SHP77 (cell line): ENCODE measurements around the gene CALN1.
"Not testable (repeated sequence)": the region's sequence is repeated elsewhere in the genome, so short reads cannot be mapped to it uniquely, and the experiment has no call there.

Experiments used
- DNase-seq, 2 experiments: peaks; one replicate each; lab custom pipeline; 2025; lab: John Stamatoyannopoulos, UW

CALN1 gene

DNA sequence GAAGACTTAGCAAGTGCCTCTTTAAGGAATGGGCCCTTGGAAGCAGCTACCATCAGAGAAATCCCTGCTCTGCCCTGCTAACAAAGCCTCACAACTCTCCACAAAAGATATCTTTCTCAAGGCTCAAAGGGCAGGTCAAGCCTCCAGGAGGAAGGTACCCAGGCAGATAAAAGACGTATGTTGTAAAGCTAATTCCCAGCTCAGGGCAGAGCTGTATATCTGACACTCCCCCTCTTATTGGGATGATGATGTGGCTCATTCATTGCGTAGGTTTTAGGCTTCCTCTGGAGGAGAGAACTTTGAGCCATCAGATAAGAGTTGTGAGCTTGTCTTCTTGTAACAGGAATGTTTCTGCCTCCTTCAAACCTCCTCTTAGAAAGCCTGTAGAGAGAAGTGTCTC, 145.4 kb downstream of the CALN1 start:
- DNase-seq = no peak

DNA sequence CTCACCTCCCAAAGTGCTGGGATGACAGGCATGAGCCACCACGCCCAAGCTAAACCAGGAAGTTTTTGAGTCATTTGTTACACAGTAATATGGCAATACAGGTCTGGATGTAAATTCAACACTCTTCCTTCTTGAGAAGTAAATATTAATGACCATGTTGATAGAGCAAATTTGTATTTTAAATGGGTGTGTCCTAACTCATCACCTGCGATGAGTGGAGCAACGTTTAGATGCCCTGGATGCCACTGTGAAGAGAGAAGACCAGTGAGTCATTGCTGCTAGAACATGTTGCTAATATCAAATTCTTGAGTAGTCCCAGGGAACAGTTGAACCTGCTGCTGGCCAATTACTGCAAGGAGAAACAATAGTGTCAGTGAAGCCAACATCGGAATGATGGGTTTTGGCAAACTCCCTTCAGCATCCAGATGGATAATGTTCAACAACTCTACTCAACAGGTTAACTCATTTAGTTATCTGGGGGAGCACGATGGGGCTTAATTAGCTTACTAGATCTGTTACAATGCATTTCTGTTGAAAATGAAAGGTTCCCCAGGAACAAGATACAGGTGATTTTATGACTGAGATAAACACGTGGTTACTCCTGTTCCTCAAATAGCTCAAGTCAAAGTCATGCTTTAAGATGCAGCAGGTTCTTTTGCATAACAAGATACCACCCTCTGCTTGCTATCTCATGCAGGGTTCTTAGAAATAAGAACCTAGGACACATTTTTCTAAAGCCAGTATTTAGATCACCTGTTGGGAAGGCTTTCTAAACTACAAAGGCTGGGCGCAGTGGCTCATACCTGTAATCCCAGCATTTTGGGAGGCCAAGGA, 146.8 kb downstream of the CALN1 start:
- DNase-seq = no peak

DNA sequence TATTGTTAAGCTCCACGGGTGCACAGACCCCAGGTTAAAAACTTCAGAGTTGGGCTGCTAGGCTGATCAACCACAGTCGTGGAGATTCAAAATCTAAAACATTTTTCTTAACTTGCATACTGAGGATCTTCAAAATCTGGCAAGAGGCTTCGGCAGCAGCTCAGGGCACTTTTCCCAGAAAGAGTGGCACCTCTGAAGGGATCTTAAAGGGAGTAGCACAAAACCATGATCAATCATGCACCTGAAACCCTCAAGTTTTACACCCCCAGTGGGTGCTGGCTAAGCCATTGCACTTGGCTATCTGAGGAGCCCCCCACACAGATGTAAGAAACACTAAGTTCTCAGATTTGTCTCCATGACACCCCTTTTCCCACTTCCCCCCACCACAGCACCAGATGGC, 151.7 kb downstream of the CALN1 start:
- no peak for DNase-seq

DNA sequence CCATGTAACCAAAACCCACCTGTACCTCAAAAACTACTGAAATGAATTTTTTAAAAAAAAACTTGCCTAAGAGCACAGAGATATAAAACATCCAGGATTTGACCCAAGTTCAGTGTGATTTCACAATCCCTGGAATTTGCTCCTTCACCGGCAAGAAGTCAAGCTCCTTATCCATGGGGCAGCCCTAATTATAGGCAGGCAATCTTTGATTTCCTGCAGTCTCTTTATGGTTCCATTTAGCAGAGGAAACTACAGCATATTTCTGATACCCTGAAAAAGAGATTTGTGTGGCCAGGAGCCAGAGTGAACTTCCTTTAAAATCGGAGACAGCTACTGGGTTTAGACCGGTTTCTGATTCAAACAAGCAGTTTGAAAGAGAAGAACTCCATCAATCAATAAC, 154.1 kb downstream of the CALN1 start:
- DNase-seq = no peak

DNA sequence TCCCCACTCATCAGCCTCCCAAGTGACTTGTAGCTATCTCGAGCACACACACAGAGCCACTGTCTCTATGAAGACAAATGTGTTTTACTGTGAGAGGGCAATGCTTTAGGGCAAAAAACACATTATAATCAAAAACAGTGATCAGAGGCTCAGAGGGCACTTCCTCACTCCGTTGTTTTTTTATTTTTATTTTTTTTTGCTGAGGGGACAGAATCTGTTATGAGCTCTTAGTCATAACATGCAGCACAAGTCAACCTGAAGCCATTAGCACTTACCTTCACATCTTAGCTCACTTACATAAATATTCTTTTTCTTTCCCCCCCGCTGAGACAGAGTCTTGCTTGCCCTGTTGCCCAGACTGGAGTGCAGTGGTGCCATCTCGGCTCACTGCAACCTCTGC, 157.7 kb downstream of the CALN1 start:
- DNase-seq = no peak

DNA sequence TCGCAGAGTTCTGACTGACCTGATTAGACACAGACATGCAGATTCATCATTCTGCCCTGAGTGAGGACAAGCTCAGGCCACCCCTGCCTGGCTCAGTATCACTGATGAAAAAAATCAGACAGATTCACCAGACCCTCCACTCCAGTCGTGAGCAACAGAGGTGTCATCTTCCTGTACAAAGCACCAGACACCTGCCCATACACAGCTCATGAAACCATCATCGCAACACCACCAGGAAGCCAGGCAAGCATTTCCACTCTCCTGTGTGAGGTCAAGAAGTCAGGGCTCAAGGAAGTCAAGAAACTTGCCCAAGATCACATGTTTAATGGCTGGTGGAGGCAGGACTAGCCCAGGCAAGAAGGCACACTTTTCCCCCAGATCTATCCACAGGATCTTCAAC, 163.0 kb downstream of the CALN1 start:
- DNase-seq = no peak

DNA sequence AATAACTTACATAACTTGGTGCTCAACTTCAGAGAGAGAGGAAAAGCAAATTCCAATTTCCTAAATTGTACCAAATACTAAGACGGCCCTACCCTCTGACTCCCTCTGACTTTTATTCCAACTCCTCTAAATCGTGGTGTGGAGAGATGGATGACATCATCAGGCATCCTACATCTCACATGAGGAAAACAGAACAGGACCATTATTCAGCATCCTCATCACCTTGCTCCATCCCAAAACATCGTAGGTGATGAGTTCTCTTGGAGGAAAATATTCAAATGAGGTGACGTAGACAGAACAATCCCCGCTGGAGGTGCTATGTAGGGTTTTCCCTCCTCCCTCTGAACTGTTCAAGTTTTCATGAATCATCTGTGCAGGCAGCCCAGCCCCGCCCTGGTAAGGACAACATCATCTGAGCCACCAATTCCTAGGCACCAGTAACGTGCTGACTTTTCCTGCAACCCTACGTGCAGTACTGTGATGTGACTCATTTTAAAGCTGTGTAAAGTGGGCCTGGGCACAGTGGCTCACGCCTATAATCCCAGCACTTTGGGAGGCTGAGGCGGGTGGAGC, 167.2 kb downstream of the CALN1 start:
- no peak for DNase-seq

DNA sequence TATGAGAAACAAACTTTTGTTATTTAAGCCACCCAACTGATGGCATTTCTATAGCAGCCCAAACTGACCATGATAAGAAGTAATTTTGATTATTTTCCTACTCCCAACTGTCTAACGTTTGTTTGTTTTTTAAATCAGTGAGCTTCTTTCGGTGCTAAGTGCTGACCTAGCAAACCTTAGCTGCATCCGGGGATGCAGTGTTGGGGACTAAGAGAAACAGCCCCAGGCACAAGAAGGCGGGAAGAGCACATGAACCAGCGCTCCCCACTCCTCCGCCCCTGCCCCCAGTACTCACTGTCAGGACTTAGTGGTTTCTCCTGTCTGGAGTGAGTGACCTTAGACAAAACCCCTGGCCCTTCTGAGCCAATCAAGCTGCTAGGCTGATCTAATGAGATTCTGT, 168.8 kb downstream of the CALN1 start:
- no peak for DNase-seq

DNA sequence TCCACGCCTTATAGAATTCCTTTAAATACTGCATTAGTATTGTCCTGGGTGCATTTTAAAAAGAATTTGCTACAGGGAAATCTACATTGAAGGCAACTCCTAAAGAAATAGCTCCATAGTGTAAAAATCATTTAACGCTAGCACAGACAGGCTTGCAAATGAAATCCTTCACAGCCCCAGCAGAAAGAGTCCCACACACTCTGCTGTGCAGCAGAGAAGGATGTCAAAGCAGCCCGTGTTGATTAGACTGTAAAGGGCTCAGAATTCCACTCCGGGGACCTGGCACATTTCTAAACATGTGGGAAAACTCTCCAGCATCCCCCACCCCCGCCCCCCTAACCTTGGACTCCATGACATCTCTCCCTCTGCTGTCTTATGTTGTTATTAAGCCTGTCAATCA, 176.8 kb downstream of the CALN1 start:
- no peak for DNase-seq

DNA sequence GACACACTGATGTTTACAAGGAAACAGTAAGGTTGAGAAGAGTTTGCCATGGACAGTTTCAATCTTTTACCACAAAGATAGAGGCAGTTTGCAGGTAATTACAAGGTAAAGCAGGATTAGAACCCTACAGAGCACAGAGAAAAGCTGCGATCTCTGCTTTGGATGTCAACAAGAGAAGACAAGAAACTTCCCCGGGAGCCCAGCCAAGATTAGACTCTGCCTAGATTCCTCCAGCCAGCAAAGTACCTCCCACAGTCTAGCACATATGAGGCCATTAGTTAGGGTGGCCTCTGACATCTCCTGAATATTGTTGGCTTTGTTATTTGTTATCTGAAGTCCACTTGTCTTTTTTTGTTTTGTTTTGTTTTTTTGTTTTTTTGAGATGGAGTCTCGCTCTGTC, 178.1 kb downstream of the CALN1 start:
- no peak for DNase-seq

DNA sequence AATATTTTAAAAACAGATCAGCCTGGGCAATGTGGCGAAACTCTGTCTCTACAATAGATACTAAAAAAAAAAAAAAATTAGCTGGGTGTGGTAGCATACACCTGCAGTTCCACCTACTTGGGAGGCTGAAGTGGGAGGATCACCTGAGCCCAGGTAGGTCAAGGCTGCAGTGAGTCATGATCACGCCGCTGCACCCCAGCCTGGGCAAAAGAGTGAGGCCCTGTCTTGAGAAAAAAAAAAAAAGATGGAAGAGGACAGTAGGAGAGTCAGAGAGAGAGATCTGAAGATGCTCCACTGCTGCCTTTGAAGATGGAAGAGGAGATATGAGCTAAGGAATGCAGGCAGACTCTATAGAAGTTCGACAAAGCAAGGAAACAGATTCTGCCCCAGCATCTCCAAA, 181.9 kb downstream of the CALN1 start:
- DNase-seq = no peak

DNA sequence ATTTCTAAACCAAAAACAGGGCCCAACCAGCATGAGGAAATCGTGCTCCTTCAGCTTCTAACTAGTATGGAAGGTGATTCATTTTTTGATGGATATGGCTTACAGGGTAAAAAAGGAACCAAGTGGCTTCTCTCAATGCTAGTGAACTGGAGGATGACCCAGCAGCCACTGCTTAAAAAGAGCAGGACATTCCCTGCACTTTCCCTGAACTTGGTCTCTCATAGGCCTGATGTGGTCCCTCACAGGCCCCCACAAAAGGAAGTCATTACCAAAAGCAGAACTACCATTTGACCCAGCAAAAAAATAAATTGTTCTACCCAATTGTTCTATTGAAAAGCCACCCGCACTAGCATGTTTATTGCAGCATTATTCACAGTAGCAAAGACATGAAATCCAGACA, 188.8 kb downstream of the CALN1 start:
- DNase-seq = no peak

DNA sequence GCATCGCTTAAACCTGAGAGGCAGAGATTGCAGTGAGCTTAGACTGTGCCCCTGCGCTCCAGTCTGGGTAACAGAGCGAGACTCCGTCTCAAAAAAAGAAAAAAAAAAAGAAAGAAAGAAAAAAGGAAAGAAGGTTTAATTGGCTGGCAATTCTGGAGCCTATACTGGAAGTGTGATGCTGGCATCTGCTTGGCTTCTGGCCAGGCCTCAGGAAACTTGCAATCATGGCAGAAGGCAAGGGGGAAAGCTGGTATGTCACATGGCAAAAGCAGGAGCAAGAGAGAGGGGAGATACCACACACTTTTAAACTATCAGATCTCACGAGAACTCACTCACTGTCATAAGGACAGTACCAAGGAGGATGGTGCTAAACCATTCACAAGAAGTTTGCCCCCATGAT, 190.0 kb downstream of the CALN1 start:
- no peak for DNase-seq

DNA sequence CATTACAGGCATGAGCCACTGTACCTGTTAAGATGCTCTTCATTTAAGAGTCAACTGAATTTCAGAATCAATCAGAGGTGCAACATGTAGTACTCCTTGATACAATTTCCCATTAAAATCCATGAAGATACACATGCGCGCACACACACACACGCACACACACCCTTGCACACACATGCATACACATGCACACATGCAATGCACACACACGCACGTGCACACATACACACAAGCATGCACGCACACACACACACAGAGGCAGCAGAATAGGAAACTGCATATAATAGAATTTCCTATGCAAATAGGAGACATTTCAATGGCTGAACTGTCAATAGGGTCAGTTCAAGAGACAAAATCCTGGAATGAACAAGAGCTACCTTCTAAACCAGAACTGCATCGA, 192.6 kb downstream of the CALN1 start:
- DNase-seq = no peak

DNA sequence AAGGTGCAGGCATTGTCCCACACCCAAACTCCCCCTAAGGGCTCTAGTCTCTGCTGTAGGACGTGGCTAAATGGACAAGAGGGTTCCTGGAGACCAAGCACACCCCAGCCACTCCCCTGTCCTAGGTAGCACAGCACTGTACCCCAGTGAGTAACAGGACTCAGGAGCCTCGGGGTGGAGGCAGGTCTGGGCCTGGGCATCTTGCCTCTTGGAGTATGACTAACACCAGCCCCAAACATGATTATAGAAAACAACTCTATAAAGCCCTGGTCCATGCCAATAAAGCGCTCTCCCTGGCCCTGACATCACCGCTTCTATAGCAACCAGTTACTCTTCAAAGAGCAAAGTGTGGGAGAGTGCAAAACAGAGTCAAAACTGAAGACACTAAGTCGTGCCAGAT, 195.0 kb downstream of the CALN1 start:
- no peak for DNase-seq

DNA sequence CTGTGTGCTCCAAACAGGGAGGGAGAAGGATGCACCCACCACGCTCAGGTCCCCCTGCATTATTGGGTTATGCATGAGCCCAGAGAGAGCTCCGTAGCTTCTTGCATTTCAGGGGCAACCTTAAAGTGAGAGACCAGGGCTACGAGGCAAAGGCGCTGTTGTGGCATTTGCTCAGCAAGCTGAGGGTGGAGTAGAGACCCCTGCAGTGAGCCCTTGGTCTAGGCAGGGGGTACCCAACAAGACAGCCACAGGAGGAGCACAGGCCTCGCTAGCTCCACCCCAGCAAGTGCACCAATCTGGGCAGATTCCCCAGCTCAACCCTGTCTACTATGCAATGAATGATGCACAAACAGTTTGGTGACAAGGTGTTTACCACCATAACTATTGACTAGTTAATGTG, 198.4 kb downstream of the CALN1 start:
- no peak for DNase-seq

DNA sequence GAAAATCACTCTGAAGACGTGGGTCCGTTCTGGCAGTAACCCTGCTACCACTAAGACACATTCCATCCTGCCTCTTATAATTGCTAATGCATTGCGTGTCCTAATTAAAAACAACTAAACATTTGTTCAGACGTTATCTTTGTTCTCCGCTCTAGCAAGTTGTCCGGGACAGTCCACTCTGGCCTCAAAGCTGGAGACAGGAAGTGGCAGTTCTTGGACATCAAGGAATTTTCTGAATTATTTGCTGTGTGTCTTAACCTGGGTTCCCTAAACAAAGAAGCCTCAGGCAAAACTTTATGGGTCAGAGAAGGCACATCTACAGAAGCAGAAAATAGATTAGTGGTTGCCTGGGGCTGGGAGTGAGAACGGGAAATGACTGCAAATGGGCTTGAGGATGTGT, 199.1 kb downstream of the CALN1 start:
- DNase-seq = no peak

DNA sequence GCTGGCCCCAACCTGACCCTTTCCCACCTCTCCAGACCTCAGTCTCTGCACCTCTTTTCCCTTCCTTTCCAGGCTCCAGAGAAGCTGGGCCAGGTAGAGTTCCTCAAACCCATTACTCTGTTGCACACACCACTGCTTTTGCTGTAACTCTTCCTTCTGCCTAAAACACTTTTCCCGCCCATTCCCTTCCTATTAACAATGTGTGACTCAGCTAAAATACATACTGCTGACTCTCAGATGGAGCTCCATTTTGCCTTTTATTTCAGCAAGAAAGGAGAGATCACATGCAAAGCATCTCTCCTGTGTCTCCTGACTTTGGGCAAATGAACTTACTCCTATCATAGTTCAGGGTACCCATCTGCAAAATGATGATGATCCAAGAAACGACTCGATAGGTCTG, 201.0 kb downstream of the CALN1 start:
- no peak for DNase-seq

DNA sequence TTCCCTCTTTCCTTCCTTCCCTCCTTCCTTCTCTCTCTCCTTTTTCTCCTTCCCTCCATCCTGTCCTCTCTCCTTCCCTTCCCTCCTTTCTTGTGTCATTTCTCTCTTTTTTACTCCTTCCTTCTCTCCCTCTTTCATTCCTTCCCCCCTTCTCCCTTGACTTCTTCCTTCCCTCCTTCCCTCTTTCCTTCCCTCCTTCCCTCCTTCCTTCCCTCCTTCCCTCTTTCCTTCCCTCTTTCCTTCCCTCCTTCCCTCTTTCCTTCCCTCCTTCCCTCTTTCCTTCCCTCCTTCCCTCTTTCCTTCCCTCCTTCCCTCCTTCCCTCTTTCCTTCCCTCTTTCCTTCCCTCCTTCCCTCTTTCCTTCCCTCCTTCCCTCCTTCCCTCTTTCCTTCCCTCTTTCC, 203.1 kb downstream of the CALN1 start:
- not testable (repeated sequence) for DNase-seq

DNA sequence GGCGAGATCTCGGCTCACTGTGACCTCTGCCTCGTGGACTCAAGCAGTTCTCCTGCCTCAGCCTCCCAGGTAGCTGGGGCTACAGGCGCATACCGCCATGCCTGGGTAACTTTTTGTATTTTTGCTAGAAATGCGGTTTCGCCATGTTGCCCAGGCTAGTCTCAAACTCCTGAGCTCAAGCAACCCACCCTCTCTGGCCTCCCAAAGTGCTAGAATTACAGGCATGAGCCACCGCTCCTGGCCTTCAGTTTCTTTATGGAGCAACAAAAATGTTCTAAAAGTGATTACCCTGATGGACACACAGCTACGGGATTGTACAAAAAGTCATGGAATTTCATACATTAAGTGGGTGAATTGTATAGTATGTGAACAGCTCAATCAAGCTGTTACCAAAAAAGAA, 216.0 kb downstream of the CALN1 start:
- no peak for DNase-seq

DNA sequence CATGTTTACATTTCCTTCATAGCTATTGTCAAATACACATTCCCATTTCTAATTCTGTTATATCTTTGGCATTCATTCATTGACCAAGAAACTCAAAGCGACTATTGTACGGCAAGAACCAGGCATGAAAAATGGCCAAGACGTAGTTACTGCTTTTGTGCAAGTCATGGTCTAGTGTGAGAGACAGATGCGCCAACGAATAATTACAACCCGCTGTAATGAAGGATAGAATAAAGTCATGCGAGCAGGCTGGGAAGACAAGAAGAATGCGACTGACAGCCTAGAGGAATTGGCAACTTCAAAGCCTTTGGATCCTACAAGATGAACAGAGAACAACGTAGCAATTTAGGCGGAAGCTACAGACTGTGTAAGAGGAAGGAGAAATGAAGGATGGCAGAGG, 221.2 kb downstream of the CALN1 start:
- DNase-seq = no peak

DNA sequence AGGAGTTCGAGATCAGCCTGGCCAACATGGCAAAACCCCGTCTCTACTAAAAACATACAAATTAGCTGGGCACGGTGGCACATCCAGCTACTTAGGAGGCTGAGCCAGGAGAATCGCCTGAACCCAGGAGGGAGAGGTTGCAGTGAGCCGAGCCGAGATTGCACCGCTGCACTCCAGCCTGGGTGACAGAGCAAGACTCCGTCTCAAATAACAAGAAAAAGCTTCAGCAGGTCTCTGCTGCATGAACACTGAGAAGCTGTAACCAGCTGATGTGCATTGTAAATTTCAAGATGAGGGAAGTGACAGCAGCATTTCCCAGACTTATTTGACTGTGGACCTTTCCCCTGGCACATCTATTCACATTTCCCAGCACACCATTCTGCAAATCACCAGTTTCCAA, 222.0 kb downstream of the CALN1 start:
- DNase-seq = no peak

DNA sequence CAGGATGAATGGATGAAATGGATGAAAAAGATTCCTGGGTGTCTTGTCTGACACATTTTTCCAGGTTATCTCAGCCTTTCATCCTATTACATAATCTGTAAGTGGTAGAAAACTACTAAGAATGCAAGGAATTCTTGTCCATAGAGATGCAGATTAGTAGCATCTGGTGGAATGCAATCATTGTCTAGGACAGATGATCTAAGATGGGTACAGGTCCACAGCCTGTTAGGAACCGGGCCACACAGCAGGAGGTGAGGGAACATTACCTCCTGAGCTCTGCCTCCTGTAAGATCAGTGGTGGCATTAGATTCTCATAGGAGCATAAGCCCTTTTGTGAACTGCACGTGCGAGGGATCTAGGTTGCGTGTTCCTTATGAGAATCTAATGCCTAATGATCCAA, 225.0 kb downstream of the CALN1 start:
- DNase-seq = no peak

DNA sequence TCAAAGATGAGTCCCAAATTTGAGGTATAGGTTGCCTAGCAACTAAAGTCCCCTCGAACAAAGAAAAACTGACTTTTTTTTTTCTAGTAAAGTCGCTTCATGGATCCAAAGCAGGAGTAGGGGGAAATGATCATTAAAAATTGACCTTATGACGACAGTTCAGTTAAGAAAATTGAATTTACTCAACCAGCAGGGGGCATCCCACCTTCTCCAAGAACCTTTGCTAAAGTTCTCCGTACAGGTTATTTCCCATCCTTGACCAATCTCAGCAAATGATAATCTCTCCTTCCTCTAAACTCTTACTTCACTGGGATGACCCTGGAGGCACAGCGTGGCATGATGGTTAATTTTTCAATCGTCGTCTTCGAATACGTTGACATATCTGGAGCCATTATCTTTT, 228.3 kb downstream of the CALN1 start:
- DNase-seq = peak in 1 of 2 experiments; percentile 18
